ENCODE measurements around the gene RELL2. TPM values are rescaled to one million over a fixed set of nuclear protein-coding genes. Genes with fewer than 3 reads are reported as not detected.

The RELL2 gene
- total RNA-seq, 1 experiment from 2014 or later, result 2.1 TPM

- H3K9me3 ChIP-seq (replicated peaks), result no peaks in the 10 kb centered on the region
- DNase-seq, result no peak
- H3K27me3 ChIP-seq, result no peaks in the 10 kb centered on the region
- no peak overlapping the region for H3K27ac ChIP-seq
- H3K36me3 ChIP-seq, result no peaks in the 10 kb centered on the region
- no peak overlapping the region for H3K4me3 ChIP-seq
- H3K4me1 ChIP-seq, result no peaks in the 10 kb centered on the region; the same call in 1 of the 2 replicates
These were observed 35.5 kb downstream of the RELL2 start for GRCh38 chr5:141672071-141672840.

GRCh38 chr5:141672841-141673813 lies 36.3 kb downstream of the RELL2 start:
- H3K27ac ChIP-seq, result no peak overlapping the region
- H3K4me1 ChIP-seq, result no peaks in the 10 kb centered on the region; the same call in 1 of the 2 replicates
- no peaks in the 10 kb centered on the region for H3K9me3 ChIP-seq (replicated peaks)
- DNase-seq, result no peak
- H3K27me3 ChIP-seq, result no peaks in the 10 kb centered on the region
- no peak overlapping the region for H3K4me3 ChIP-seq
- H3K36me3 ChIP-seq, result no peaks in the 10 kb centered on the region

GRCh38 chr5:141674747-141675146 lies 38.0 kb downstream of the RELL2 start:
- DNase-seq, result no peak
- no peaks in the 10 kb centered on the region for H3K9me3 ChIP-seq (replicated peaks)
- no peak overlapping the region for H3K4me3 ChIP-seq
- no peaks in the 10 kb centered on the region for H3K36me3 ChIP-seq
- H3K27me3 ChIP-seq, result no peaks in the 10 kb centered on the region
- H3K27ac ChIP-seq, result no peak overlapping the region
- H3K4me1 ChIP-seq, result no peaks in the 10 kb centered on the region; the same call in 1 of the 2 replicates

- Histone ChIP-seq H3K4me1 (no peaks in the 10 kb centered on the region; the same call in 1 of the 2 replicates), H3K9me3 (replicated peaks) (no peaks in the 10 kb centered on the region), H3K4me3 (no peak overlapping the region), H3K36me3 (no peaks in the 10 kb centered on the region), H3K27ac (no peak overlapping the region), H3K27me3 (no peaks in the 10 kb centered on the region)
- no peak for DNase-seq
These were observed 38.9 kb downstream of the RELL2 start for GRCh38 chr5:141675672-141676071.

GRCh38 chr5:141677415-141677814 lies 40.6 kb downstream of the RELL2 start:
- H3K9me3 ChIP-seq (replicated peaks), result no peaks in the 10 kb centered on the region
- no peaks in the 10 kb centered on the region for H3K36me3 ChIP-seq
- no peak overlapping the region for H3K27ac ChIP-seq
- H3K27me3 ChIP-seq, result no peaks in the 10 kb centered on the region
- H3K4me3 ChIP-seq, result no peak overlapping the region
- DNase-seq, result peak in 1 of 2 experiments; percentile 37
- H3K4me1 ChIP-seq, result no peaks in the 10 kb centered on the region; the same call in 1 of the 2 replicates

- Histone ChIP-seq H3K36me3 (no peaks in the 10 kb centered on the region), H3K27ac (no peak overlapping the region), H3K4me3 (no peak overlapping the region), H3K9me3 (replicated peaks) (no peaks in the 10 kb centered on the region), H3K4me1 (no peaks in the 10 kb centered on the region; the same call in 1 of the 2 replicates), H3K27me3 (no peaks in the 10 kb centered on the region)
- DNase-seq, result no peak
These were observed 43.4 kb downstream of the RELL2 start for GRCh38 chr5:141680178-141680577.

GRCh38 chr5:141680751-141681201 lies 44.0 kb downstream of the RELL2 start:
- Histone ChIP-seq H3K36me3 (no peaks in the 10 kb centered on the region), H3K4me1 (no peaks in the 10 kb centered on the region; the same call in 1 of the 2 replicates), H3K9me3 (replicated peaks) (no peaks in the 10 kb centered on the region), H3K27me3 (no peaks in the 10 kb centered on the region), H3K27ac (peak overlapping the region; percentile 40; the same call in 1 of the 2 replicates), H3K4me3 (peak overlapping the region; percentile 59)
- peak; percentile 57 to 62 for DNase-seq

- Histone ChIP-seq H3K9me3 (replicated peaks) (no peaks in the 10 kb centered on the region), H3K4me1 (no peaks in the 10 kb centered on the region; the same call in 1 of the 2 replicates), H3K36me3 (no peaks in the 10 kb centered on the region), H3K27ac (peak overlapping the region; percentile 40; the same call in 1 of the 2 replicates), H3K27me3 (no peaks in the 10 kb centered on the region), H3K4me3 (peak overlapping the region; percentile 59)
- no peak for DNase-seq
These were observed 44.5 kb downstream of the RELL2 start for GRCh38 chr5:141681295-141681694.

- DNase-seq, result peak; percentile 65 to 66
- Histone ChIP-seq H3K36me3 (no peaks in the 10 kb centered on the region), H3K4me1 (no peaks in the 10 kb centered on the region; the same call in 1 of the 2 replicates), H3K9me3 (replicated peaks) (no peaks in the 10 kb centered on the region), H3K27ac (peak within 1 kb of the TSS; percentile 40; the same call in 1 of the 2 replicates), H3K4me3 (peak within 1 kb of the TSS; percentile 59), H3K27me3 (no peaks in the 10 kb centered on the region)
These were observed 45.2 kb downstream of the RELL2 start, which contains the start of gene ARAP3 for GRCh38 chr5:141681695-141682641. ARAP3 (minus strand) TSS chr5:141682230; CDS start chr5:141680486, 1,744 bp downstream.

- Histone ChIP-seq H3K4me3 (no peak overlapping the region), H3K36me3 (no peaks in the 10 kb centered on the region), H3K4me1 (no peaks in the 10 kb centered on the region; the same call in 1 of the 2 replicates), H3K27ac (no peak overlapping the region), H3K27me3 (no peaks in the 10 kb centered on the region), H3K9me3 (replicated peaks) (no peaks in the 10 kb centered on the region)
- no peak for DNase-seq
These were observed 46.9 kb downstream of the RELL2 start for GRCh38 chr5:141683596-141684141.

- no peak for DNase-seq
- Histone ChIP-seq H3K4me1 (no peaks in the 10 kb centered on the region; the same call in 1 of the 2 replicates), H3K27ac (no peak overlapping the region), H3K36me3 (no peaks in the 10 kb centered on the region), H3K9me3 (replicated peaks) (no peaks in the 10 kb centered on the region), H3K4me3 (no peak overlapping the region), H3K27me3 (no peaks in the 10 kb centered on the region)
These were observed 48.8 kb downstream of the RELL2 start for GRCh38 chr5:141685591-141685990.

- Histone ChIP-seq H3K4me3 (no peak overlapping the region), H3K4me1 (no peaks in the 10 kb centered on the region; the same call in 1 of the 2 replicates), H3K9me3 (replicated peaks) (no peaks in the 10 kb centered on the region), H3K36me3 (no peaks in the 10 kb centered on the region), H3K27me3 (no peaks in the 10 kb centered on the region; the same call in 1 of the 2 replicates), H3K27ac (no peak overlapping the region)
- no peak for DNase-seq
These were observed 50.0 kb downstream of the RELL2 start for GRCh38 chr5:141686648-141687416.

Data from SJCRH30 (cell line).